ENCODE results near the gene SLC50A1. TPM values are rescaled to one million over a fixed set of nuclear protein-coding genes. Genes with fewer than 3 reads are reported as not detected.

SLC50A1 gene
- total RNA-seq, 1 experiment from 2014 or later, result 67.6 TPM

DNA sequence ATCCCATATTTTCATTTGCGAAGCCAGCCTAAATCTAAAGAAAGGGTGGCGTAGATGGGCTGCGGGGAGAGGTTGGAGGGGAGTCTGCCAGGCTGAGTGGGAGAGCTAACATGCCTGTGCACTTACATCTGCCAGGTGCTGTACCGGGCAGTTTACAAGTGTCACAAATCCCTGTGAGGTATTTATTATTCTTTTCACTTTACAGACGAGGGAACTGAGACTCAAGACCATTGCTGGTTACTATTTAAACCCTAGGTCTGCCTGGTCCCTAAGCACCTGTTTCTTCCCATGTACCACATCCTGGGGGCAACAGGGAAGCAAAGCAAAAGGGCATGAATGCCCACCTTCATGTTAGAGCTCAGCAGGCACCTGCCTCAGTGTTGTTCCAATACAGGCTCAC, 27.4 kb upstream of the SLC50A1 start:
- Histone ChIP-seq H3K27ac (no peak overlapping the region), H2AFZ (no peak overlapping the region), H3K4me1 (replicated peaks; ENCODE audit: insufficient read depth) (no peaks in the 10 kb centered on the region), H3K4me3 (no peak overlapping the region), H3K9me2 (ENCODE audit: insufficient read depth) (no peaks in the 10 kb centered on the region), H3K4me2 (no peak overlapping the region), H3K79me2 (ENCODE audit: low read depth) (no peaks in the 10 kb centered on the region), H3K27me3 (ENCODE audit: insufficient read depth, low read depth) (no peaks in the 10 kb centered on the region), H3F3A (ENCODE audit: insufficient read depth, low read depth) (0 out of 2 replicates have a peak, but pooled peaks cover 3% of the 10 kb centered on the region), H4K20me1 (ENCODE audit: insufficient read depth) (no peaks in the 10 kb centered on the region; the same call in 1 of the 2 replicates), H3K9me3 (ENCODE audit: insufficient read depth, low read depth) (no peaks in the 10 kb centered on the region), H3K36me3 (ENCODE audit: low read depth) (no peaks in the 10 kb centered on the region)
- BruUV-seq (replicated peaks), result no TSS peak
- DNase-seq, result no peak
- TF ChIP-seq, protein P1, sequence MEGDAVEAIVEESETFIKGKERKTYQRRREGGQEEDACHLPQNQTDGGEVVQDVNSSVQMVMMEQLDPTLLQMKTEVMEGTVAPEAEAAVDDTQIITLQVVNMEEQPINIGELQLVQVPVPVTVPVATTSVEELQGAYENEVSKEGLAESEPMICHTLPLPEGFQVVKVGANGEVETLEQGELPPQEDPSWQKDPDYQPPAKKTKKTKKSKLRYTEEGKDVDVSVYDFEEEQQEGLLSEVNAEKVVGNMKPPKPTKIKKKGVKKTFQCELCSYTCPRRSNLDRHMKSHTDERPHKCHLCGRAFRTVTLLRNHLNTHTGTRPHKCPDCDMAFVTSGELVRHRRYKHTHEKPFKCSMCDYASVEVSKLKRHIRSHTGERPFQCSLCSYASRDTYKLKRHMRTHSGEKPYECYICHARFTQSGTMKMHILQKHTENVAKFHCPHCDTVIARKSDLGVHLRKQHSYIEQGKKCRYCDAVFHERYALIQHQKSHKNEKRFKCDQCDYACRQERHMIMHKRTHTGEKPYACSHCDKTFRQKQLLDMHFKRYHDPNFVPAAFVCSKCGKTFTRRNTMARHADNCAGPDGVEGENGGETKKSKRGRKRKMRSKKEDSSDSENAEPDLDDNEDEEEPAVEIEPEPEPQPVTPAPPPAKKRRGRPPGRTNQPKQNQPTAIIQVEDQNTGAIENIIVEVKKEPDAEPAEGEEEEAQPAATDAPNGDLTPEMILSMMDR (conservative IDR thresholded peaks at IDR 0.05), result no peak
- TF ChIP-seq EZH2 (IDR thresholded peaks at IDR 0.05; ENCODE audit: low read depth), result no peak
- CTCF ChIA-PET, result no interaction called here
- intact Hi-C loops (cut with micrococcal nuclease; ENCODE audit: unreplicated experiment), result no loop called here
- POLR2A ChIA-PET (ENCODE audit: unreplicated experiment), result interaction anchor here (0.6 kb wide), 1 partner anchor 17 kb away, joined by 8 read pairs; no protein-coding TSS in a partner anchor

DNA sequence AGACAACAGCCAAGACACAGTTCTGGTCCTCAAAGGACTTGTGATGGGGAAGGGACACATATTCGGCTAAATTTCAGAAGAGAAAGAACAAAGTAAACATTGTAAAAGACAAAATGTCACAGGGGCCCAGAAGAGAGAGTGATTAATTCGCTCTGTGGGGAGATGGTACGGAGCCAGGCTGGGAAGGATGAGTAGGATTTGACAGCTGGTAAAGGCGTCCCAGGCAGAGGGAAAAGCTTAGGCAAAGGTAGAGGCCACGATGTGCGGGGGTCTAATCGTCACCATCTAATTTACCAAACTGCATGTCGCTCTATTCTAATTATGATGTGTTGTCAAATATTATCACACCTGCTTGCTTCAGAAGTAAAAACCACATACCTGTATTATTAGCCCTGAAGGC, 25.3 kb upstream of the SLC50A1 start:
- Histone ChIP-seq H4K20me1 (ENCODE audit: insufficient read depth) (no peaks in the 10 kb centered on the region; the same call in 1 of the 2 replicates), H3K9me3 (ENCODE audit: insufficient read depth, low read depth) (no peaks in the 10 kb centered on the region), H3K27me3 (ENCODE audit: insufficient read depth, low read depth) (no peaks in the 10 kb centered on the region), H3K36me3 (ENCODE audit: low read depth) (no peaks in the 10 kb centered on the region), H3K79me2 (ENCODE audit: low read depth) (no peaks in the 10 kb centered on the region), H3K9me2 (ENCODE audit: insufficient read depth) (no peaks in the 10 kb centered on the region), H3K27ac (no peak overlapping the region), H3K4me2 (no peak overlapping the region), H3K4me3 (no peak overlapping the region), H3K4me1 (replicated peaks; ENCODE audit: insufficient read depth) (no peaks in the 10 kb centered on the region), H2AFZ (no peak overlapping the region), H3F3A (ENCODE audit: insufficient read depth, low read depth) (0 out of 2 replicates have a peak, but pooled peaks cover 3% of the 10 kb centered on the region)
- DNase-seq, result no peak
- ChIA-PET CTCF (no interaction called here), POLR2A (ENCODE audit: unreplicated experiment) (no interaction called here)
- intact Hi-C loops (cut with micrococcal nuclease; ENCODE audit: unreplicated experiment), result no loop called here
- no TSS peak for BruUV-seq (replicated peaks)
- TF ChIP-seq, protein P1 (conservative IDR thresholded peaks at IDR 0.05), result no peak
- no peak for TF ChIP-seq EZH2 (IDR thresholded peaks at IDR 0.05; ENCODE audit: low read depth)

DNA sequence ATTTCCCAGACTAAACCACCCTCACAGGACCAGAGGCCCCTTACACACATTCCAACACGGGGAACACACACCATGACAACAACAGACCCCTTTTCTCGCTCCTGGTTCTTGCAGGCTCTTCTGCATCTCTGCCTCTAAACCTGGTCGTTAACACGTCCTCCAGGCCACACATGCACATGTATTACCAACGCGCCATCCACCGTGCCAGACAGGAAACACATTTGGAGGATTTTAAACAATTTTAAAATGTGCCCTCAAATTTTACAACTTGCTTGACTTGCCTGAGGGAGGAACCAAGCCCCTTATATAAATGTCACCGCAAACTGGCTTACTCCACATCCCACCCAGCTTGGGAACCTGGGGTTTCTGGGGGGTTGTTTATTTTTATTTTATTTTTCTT, 24.8 kb upstream of the SLC50A1 start:
- H2AFZ ChIP-seq, result no peak overlapping the region
- H3K27ac ChIP-seq, result no peak overlapping the region
- H3K9me2 ChIP-seq (ENCODE audit: insufficient read depth), result no peaks in the 10 kb centered on the region
- no peak for TF ChIP-seq EZH2 (IDR thresholded peaks at IDR 0.05; ENCODE audit: low read depth)
- TF ChIP-seq, protein P1 (conservative IDR thresholded peaks at IDR 0.05), result no peak
- H3K4me2 ChIP-seq, result no peak overlapping the region
- no peaks in the 10 kb centered on the region for H3K27me3 ChIP-seq (ENCODE audit: insufficient read depth, low read depth)
- H3K4me1 ChIP-seq (replicated peaks; ENCODE audit: insufficient read depth), result no peaks in the 10 kb centered on the region
- POLR2A ChIA-PET (ENCODE audit: unreplicated experiment), result no interaction called here
- no peaks in the 10 kb centered on the region for H3K79me2 ChIP-seq (ENCODE audit: low read depth)
- no TSS peak for BruUV-seq (replicated peaks)
- DNase-seq, result no peak
- H3F3A ChIP-seq (ENCODE audit: insufficient read depth, low read depth), result no peaks in the 10 kb centered on the region
- no peaks in the 10 kb centered on the region for H3K9me3 ChIP-seq (ENCODE audit: insufficient read depth, low read depth)
- no peaks in the 10 kb centered on the region; the same call in 1 of the 2 replicates for H4K20me1 ChIP-seq (ENCODE audit: insufficient read depth)
- CTCF ChIA-PET, result no interaction called here
- H3K36me3 ChIP-seq (ENCODE audit: low read depth), result no peaks in the 10 kb centered on the region
- H3K4me3 ChIP-seq, result no peak overlapping the region
- intact Hi-C loops (cut with micrococcal nuclease; ENCODE audit: unreplicated experiment), result no loop called here

Data from PC-9 (cell line).